Body of pancreas (tissue), 4 donors: Measurements from ENCODE around the gene OR51I1. TPM values are rescaled to one million over a fixed set of nuclear protein-coding genes. Genes with fewer than 3 reads are reported as not detected.

Source experiments
- ATAC-seq: fragments of 150-250 bp; one replicate; pipeline ENCODE4 v1.9.1; 2016
- DNase-seq, 4 donors: peaks; one replicate each; pipeline ENCODE4 v3.0.0-alpha.2; 2019
- H3K27ac ChIP-seq, 4 donors: fragments of 200-600 bp; sonication (generic); 1 replicate in 3 of 4; 2 replicates in 1 of 4; pipeline versions ENCODE4 v1.5.1 to v1.6.1; 2016 to 2019; ENCODE audit warnings: mild to moderate bottlenecking in 1 of 4, mixed read lengths in 1 of 4, moderate library complexity in 1 of 4
- H3K27me3 ChIP-seq, 2 donors: fragments of 200-600 bp; sonication (generic); one replicate each; pipeline ENCODE4 v1.6.0; 2016; ENCODE audit warnings: mild to moderate bottlenecking in 1 of 2
- H3K36me3 ChIP-seq, 2 donors: fragments of 200-600 bp; sonication (generic); replicated peaks in 1 of 2; 2 replicates each; pipeline ENCODE4 v1.5.1; 2016; ENCODE audit warnings: low read depth in 2 of 2; ENCODE audit not compliant: insufficient read depth in 1 of 2
- H3K4me1 ChIP-seq: fragments of 200-600 bp; sonication (generic); one replicate; pipeline ENCODE4 v1.6.0; 2016
- H3K4me3 ChIP-seq, 2 donors: fragments of 200-600 bp; sonication (generic); 1 replicate in 1 of 2; 2 replicates in 1 of 2; pipeline ENCODE4 v1.5.1; 2016 to 2019
- H3K9me3 ChIP-seq, 3 donors: fragments of 200-600 bp; sonication (generic); 1 replicate in 2 of 3; 2 replicates in 1 of 3; pipeline ENCODE4 v1.5.1; 2016
- POLR2A ChIP-seq, 3 donors: fragments of 450-650 bp; IDR thresholded peaks; one replicate each; pipeline ENCODE4 v1.6.1; 2016; ENCODE audit warnings: antibody characterized with exemption in 3 of 3, mild to moderate bottlenecking in 2 of 3
- WGBS, 2 donors: methylation state at CpG; one replicate each; pipeline ENCODE4 v1.1.5; 2017; 5-methylcytosine and 5-hydroxymethylcytosine counted together
- intact Hi-C: fragments of 100-400 bp; cut with DNase I; formaldehyde crosslinking; loops from one replicate; pipeline ENCODE4 v1.15.1; 2023
- total RNA-seq, 2 donors: library from RNA; depleted of rRNA; stranded (reverse); fragments of >200 nt; gene quantifications; one replicate each; pipeline ENCODE4 v1.1.0, GENCODE V29; 2016
- TF ChIP-seq, protein P1 (sequence below), 7 experiments: fragments of 450-650 bp in 4 of 7; fragments of 200-600 bp in 3 of 7; sonication (generic) in 3 of 7; IDR thresholded peaks; one replicate each; pipeline ENCODE4 v1.5.1; 2016 to 2019; ENCODE audit warnings: antibody characterized with exemption in 7 of 7

Gene OR51I1, protein sequence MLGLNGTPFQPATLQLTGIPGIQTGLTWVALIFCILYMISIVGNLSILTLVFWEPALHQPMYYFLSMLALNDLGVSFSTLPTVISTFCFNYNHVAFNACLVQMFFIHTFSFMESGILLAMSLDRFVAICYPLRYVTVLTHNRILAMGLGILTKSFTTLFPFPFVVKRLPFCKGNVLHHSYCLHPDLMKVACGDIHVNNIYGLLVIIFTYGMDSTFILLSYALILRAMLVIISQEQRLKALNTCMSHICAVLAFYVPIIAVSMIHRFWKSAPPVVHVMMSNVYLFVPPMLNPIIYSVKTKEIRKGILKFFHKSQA
- total RNA-seq = not detected

DNA sequence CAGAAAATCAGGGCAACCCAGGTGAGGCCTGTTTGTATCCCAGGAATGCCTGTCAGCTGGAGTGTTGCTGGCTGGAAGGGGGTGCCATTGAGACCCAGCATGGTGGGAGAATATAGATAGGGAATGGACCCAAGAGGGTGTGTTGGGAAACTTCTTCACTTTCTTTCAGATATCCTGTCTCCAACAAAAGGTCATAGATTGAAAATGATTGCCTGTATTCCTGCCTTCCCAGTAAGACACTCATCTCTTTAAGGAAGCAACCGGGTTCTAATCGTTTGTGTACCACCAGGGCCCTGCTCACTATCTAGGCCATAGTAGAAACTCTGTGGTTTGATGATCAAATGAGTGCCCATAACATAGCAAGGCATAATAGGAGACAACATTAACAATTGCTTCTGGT, at the start of gene OR51I1:
OR51I1 (minus strand) TSS at position 101 of the 400 bp plus-strand sequence; CDS start at position 101, 0 bp downstream.
- 9 to 30% methylated on average over 2 of the region's 2 CpGs for WGBS, 2 donors

DNA sequence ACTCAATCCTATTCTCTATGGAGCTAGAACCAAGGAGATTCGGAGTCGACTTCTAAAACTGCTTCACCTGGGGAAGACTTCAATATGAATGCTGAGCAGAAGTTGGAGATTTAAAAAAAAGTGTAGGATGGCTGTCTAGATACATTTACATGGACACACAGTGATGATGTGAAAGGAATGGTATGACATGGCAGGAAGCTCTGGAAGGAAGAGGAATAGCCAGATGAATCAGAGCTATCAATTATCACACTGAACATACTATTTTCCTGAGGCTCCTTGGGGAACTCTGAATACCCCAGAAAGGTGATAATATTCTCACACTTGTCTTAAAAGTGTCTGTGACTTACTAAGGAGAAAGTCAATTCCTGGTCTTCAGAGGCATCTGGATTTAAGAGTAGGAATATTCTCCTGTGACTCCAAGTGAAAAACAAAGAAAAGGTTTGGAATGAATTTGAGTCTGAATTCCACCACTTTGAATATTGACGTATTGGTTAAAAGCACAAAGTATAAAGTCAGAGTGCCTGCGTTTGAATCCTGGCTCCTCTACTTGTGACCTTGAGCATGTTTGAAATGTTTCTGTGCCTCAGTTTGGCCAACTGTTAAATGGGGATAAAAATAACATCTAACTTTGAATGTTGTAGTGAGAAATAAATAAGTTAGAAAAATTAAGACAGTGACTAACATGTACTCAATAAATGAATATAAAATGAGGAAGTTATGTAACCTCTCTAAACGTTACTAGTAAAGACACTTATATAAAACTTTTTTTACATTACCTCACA, 48.5 kb upstream of the OR51I1 start:
- no peak for DNase-seq
- H3K9me3 ChIP-seq = no peaks in the 10 kb centered on the region
- 40 to 44% methylated on average over 5 of the region's 5 CpGs for WGBS, 2 donors
- no peaks in the 10 kb centered on the region for H3K4me1 ChIP-seq
- no peaks in the 10 kb centered on the region for H3K36me3 ChIP-seq
- intact Hi-C loops = loop anchor here (10.0 kb wide), 1 partner anchor 315 kb away; the partner anchor contains the start of gene OR52N2
- no peaks in the 10 kb centered on the region for H3K27me3 ChIP-seq
- H3K27ac ChIP-seq = no peak overlapping the region
- H3K4me3 ChIP-seq = no peak overlapping the region
- ATAC-seq = no peak
- no peak for TF ChIP-seq POLR2A (IDR thresholded peaks at IDR 0.05)
- TF ChIP-seq, protein P1, sequence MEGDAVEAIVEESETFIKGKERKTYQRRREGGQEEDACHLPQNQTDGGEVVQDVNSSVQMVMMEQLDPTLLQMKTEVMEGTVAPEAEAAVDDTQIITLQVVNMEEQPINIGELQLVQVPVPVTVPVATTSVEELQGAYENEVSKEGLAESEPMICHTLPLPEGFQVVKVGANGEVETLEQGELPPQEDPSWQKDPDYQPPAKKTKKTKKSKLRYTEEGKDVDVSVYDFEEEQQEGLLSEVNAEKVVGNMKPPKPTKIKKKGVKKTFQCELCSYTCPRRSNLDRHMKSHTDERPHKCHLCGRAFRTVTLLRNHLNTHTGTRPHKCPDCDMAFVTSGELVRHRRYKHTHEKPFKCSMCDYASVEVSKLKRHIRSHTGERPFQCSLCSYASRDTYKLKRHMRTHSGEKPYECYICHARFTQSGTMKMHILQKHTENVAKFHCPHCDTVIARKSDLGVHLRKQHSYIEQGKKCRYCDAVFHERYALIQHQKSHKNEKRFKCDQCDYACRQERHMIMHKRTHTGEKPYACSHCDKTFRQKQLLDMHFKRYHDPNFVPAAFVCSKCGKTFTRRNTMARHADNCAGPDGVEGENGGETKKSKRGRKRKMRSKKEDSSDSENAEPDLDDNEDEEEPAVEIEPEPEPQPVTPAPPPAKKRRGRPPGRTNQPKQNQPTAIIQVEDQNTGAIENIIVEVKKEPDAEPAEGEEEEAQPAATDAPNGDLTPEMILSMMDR (IDR thresholded peaks at IDR 0.05) = no peak

More for the DNA sequence above, at the start of gene OR51I1:
- no peaks in the 10 kb centered on the region for H3K9me3 ChIP-seq
- no peak for ATAC-seq
- DNase-seq = no peak
- H3K36me3 ChIP-seq = no peaks in the 10 kb centered on the region
- intact Hi-C loops = no loop called here
- H3K4me3 ChIP-seq = no peak within 1 kb of the TSS
- no peaks in the 10 kb centered on the region for H3K27me3 ChIP-seq
- TF ChIP-seq, protein P1 (IDR thresholded peaks at IDR 0.05) = no peak
- no peak for TF ChIP-seq POLR2A (IDR thresholded peaks at IDR 0.05)
- H3K27ac ChIP-seq = no peak within 1 kb of the TSS
- H3K4me1 ChIP-seq = no peaks in the 10 kb centered on the region

DNA sequence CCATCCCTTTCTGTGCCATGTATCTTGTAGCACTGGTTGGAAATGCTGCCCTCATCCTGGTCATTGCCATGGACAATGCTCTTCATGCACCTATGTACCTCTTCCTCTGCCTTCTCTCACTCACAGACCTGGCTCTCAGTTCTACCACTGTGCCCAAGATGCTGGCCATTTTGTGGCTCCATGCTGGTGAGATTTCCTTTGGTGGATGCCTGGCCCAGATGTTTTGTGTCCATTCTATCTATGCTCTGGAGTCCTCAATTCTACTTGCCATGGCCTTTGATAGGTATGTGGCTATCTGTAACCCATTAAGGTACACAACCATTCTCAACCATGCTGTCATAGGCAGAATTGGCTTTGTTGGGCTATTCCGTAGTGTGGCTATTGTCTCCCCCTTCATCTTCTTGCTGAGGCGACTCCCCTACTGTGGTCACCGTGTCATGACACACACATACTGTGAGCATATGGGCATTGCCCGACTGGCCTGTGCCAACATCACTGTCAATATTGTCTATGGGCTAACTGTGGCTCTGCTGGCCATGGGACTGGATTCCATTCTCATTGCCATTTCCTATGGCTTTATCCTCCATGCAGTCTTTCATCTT, 47.6 kb upstream of the OR51I1 start:
- no peaks in the 10 kb centered on the region for H3K36me3 ChIP-seq
- DNase-seq (no peak), ATAC-seq (no peak)
- WGBS, 2 donors = 86 to 91% methylated on average over 4 of the region's 4 CpGs
- H3K4me1 ChIP-seq = no peaks in the 10 kb centered on the region
- no peak overlapping the region for H3K4me3 ChIP-seq
- intact Hi-C loops = loop anchor here (10.0 kb wide), 1 partner anchor 316 kb away; the partner anchor contains the start of gene OR52N2
- H3K9me3 ChIP-seq = no peaks in the 10 kb centered on the region
- no peak overlapping the region for H3K27ac ChIP-seq
- H3K27me3 ChIP-seq = no peaks in the 10 kb centered on the region
- TF ChIP-seq, protein P1 (IDR thresholded peaks at IDR 0.05) = no peak
- TF ChIP-seq POLR2A (IDR thresholded peaks at IDR 0.05) = no peak

DNA sequence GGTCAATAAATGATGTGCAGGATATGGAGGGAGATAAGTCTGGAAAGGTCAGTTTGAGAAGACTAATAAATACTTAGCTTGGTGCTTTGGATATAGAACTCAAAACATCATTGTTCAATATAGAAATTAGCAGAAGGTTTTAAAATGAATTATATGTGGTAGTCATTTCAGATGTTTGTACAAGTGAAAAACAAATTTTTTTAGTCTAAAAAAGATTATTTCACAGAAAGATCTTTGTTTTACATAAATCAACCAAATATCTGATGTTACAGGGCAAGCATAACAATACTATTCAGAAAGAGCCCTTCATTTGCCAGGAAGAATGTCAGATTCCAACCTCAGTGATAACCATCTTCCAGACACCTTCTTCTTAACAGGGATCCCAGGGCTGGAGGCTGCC, 47.1 kb upstream of the OR51I1 start, which contains the start of gene OR52D1:
OR52D1 (plus strand) TSS at position 301 of the 400 bp plus-strand sequence; CDS start at position 323, 22 bp downstream.
- Histone ChIP-seq H3K9me3 (no peaks in the 10 kb centered on the region), H3K27me3 (no peaks in the 10 kb centered on the region), H3K27ac (no peak within 1 kb of the TSS), H3K4me1 (no peaks in the 10 kb centered on the region), H3K4me3 (no peak within 1 kb of the TSS), H3K36me3 (no peaks in the 10 kb centered on the region)
- TF ChIP-seq, protein P1 (IDR thresholded peaks at IDR 0.05) = no peak
- no peak for TF ChIP-seq POLR2A (IDR thresholded peaks at IDR 0.05)
- ATAC-seq (no peak), DNase-seq (no peak)
- intact Hi-C loops = loop anchor here (10.0 kb wide), 1 partner anchor 316 kb away; the partner anchor contains the start of gene OR52N2
